ENCODE results near the gene CHST12.

Gene CHST12

DNA sequence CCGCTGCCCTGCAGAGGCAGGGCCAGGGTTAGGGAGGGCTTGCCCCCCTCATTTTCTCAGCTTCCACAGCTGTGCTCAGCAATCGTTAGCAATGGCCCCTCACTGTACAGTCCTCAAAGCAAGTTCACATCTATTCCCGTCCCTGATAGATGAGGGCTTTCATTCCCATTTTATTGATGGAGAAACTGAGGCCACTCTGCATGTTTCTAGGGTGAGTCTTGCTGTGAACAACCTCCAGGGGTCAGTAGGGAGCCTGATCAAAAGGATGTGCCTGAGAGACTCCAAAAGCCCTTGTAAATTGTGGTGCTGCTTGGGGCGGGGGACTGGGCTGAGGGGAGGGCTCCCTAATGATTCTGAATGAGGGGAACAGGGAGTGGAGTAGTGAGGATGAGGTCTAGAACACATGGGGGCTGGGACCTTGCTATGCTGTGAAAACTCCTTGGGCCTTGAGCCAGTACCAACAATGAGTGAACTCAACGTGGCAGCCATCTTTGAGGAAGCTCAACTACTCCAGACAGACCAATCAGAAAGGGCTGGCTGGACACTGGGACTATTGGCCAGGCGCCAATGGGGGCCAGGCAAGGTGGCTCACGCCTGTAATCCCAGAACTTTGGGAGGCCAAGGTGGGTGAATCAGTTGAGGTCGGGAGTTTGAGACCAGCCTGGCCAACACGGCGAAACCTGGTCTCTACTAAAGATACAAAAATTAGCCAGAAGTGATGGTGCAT, 79.5 kb downstream of the CHST12 start:
- no peak for DNase-seq

DNA sequence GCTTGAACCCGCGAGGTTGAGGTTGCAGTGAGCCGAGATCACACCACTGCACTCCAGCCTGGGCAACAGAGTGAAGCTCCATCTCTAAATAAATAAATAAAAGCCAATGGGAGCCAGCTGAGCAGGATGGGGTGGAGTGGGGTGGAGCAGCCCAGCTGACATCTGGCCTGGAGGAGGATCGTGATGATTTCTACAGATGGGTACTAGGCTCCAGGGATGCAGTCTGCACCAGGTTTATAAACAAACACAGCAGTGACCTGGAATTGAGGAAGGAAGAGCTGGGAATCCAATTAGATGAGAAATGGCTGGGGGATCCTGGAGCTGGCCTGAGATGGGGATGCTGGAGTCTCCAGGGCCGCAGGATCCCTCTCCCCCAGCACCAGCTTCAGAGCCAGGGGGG, 80.1 kb downstream of the CHST12 start:
- no peak for DNase-seq

DNA sequence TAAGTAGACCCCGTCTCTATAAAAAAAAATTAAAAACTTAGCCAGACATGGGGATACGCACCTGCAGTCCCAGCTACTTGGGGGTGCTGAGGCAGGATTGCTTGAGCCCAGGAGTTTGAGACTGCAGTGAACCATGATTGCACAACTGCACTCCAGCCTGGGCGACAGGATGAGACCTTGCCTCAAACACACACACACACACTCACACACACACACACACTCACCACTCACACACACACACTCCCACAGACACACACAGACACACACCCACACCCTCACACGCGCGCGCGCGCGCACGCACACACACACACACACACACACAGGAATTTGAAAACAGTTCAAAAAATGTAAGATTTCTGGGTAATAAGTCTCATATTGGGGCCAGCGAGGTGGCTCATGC, 81.5 kb downstream of the CHST12 start:
- no peak for DNase-seq

DNA sequence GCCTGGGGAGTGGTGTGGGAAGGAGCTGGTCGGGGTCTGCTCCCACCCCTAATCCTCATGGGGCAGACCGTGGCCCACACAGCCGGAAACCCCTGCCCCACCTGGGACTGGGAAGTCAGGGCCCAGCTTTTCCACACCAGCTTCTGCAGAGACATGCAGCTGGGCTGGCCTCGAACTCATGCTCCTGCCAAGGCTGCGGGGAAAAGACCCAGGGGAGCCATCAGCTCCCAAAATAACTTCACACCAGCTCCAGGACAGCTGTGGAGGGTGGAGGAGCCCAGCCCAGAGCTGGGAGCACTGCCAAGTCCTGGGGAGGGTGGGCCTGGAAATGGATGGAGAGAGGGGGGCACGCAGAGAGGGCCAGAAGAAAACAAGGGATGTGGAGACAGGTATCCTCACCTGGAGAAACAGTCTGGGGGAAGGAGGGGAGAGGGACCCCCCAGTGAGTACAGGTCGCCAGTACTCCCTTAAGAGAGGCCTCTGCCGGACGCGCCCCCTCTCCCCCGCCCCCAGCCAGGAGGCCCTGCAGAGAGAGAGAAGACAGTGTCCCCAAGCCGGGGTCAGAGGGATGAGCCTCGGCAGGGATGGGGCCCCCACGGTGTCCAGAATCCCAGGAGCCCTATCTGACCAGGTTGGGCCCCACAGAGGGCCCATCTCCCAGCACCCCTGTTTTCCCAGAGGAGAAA, 84.3 kb downstream of the CHST12 start:
- DNase-seq, result no peak

DNA sequence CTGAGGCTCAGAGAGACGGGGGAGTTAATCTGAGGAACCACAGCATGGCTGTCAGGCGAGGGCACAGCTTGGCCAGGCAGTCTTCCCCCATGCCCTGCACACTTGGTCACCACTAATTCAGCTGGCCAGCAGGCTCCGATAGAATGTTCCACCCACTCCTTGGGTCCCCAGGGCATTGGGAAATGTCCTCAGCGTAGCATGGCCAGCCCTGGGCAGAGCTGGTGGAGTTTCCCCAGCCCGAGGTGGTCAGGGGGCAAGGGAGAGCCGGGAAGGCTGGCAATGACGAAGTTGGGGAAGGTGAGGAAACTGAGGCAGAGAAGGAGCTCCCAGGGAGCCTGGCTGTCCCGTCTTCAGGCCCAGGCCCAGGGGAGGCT, 84.8 kb downstream of the CHST12 start:
- DNase-seq, result no peak

DNA sequence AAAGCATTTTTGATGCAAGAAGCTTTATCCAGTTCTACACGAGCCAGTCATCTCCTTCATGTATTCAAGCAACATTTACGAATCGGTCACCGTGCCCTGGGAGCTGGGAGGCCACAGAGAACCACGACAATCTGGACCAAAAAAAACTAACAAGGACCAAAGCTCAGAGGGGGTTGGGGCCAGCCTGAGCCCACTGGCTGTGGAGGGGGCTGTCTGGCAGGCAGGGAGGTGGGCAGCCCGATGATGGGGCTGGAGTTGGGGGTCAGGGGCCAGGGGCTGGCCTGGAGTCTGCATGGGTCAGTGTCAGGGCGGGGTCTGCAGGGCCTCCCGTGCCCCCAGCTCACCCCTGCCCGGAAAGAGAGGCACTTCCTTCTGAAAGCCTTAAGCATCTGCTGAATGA, 85.3 kb downstream of the CHST12 start:
- DNase-seq, result no peak

DNA sequence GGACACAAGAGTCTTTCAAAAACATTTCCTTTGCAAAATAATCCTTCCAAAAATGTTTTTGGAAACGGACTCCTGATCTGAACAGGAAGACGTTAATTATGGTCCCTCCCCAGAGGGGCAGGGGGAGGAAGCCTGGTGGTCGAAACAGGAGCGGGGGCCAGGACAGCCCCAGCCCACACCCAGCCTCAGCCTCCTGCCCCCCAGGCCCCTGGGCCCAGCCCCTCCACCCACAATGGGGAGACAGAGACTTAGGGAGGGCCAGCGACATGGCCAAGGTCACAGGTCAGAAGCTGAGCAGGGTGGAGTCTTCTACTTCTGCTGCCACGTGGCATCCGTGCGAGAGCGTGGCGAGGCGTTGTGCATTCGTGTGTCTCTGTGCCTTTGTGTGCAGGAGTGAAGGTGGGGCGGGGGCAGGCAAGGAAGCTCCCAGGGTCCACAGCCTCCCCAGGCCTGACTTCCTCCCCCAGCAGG, 86.8 kb downstream of the CHST12 start:
- DNase-seq, result no peak

DNA sequence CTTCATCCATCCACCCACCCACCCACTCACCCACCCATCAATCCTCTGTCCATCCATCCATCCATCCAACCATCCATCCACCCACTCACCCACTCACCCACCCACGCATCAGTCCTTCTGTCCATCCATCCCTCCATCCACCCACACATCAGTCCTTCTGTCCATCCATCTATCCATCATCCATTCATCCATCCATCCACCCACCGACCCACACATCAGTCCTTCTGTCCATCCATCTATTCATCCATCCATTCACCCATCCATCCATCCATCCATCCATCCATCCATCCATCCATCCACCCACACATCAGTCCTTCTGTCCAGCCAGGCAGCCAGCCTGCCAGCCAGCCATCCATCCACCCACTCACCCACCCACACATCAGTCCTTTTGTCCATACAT, 88.6 kb downstream of the CHST12 start:
- no peak for DNase-seq

DNA sequence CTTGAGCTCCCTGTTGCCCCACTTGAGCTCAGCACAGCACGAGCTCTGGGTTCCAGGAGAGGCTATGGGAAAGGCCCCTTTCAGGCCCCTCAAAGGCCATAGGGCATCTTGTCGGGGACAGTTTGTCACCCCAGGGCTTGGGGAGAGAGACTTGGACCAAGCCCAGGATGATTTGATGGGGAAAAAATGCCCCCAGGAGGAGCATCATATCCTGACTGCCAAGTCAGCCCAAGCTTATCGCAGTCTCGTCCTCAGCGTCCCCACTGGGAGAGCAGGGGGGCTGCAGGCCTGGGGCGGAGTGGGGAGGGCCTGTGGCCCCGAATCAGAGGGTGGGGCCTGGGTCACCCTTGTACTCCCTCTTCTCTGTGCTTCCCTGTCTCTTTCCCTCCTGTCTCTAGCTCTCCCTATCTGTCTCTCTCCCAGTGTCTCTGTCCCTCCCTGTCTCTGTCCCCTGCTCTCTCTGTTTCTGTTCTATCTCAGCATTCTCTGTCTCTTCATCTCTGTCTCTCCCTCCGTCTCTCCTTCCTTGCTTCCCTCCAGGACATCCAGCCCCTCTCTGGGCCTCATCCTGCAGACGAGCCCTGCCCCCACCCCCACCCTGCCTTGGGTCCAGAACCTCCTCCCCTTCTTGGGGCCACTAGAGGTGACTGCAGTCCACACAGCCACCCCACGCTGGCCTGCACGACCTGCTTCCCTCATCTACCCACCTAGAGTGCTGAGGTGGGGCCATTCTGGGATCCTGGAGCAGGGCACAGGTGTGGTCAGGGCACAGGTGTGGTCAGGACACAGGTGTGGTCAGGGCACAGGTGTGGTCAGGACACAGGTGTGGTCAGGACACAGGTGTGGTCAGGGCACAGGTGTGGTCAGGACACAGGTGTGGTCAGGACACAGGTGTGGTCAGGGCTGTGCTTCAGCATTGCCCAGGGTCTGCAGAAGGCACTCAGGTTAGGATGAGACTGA, 90.1 kb downstream of the CHST12 start:
- no peak for DNase-seq

DNA sequence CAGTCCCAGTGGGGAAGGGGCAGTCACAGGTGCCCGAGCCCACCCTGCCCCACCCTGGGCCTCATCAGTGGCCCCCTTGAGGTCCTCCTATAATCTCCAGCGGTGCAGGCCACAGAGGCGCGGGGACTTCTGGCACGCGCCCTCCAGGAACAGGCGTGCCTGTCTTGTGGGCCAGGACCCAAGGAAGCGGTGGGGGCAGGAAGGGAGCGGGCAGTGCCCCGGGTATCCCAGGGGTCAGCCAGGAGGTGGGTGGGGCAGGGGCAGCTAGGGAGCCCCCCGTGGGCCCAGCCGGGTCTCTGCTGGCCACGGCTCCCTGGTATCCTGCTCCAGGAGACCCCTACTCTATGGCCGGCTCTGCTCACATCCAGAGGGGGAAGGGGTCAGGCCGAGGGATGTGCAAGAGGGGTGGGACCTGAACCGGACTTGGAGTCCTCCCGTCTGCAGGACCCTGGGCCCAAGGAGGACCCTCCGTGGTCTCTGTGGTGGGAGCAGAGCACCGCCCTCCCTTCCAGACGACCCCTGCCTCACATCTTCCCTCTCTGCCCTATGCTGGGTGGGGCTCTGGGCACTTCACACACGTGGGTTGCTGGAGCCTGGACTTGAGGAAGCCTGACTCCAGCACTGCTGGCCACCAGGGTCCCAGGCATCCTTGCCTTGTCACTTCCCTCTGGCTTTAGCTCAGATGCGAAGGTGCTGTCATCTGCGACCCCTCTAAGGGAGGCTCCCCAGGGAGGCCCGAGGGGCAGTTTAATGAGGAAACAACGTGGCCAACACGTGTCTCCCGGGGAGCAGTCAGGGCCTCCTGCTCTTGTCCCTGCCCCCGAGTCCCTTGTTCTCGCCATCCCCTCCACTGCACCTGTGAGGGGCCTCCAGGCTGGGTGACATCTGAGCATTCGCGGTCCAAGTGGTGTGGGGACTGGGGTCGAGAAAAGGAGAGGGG, 91.0 kb downstream of the CHST12 start:
- no peak for DNase-seq

DNA sequence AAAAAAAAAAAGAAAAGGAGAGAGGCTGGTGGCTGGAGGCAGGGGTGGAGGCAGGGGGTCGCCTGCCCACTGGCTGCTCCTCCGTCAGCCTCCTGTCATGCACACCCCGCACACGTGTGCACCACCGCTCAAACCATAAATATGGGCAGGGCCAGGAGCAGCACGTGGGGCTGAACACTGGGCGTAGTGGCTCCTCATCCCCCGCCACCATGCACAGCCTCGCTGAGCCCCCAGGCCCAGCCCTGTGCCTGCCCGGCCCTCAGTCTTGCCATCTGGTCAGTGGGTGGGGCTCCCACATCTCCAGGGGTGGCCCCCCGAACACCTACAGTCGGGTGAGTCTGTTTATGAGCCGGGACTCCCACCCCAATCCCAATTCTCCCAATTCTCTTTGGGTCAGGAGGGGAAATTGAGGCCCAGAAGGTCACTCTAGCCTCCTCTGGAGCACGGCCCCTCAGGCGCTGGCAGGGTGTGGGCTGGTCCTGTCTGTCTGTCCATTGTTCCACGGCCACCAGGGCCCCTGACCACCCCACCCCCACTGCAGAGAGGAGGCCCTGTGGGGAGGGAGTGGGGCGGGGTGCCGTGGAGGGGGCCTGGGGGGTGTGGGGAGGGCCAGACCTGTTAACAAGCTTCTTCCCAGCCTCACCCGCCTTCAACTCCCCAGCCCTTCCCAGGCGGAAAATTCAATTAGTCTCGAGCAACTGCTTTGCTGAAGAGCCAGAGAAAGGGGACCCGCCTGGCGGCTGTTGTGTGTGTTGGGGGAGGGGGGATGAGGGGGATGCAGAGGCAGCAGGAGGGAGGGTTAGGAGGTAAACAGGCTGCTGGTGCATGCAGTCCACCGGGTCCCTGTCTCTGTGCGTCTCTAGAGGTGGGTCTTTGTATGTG, 92.2 kb downstream of the CHST12 start:
- DNase-seq, result no peak

DNA sequence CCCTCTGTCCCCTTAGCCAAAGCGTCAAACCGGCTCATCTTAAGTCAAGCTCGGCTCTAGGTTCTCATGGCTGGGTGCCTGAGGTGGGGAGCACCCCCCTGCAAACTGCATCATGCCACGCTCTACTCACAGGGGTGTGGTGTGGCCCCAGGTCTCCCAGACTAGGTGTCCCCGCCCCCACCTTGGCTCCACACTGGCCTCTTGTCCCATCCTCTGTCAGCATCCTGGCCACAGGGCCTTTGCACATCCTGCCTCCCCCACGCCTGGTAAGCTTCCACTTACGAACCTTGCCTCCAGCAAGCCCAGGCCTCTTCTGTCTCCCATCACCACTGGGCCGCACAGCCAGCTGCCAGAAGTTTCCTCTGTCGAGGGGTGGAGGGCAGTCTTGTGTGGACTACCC, 93.0 kb downstream of the CHST12 start:
- DNase-seq, result no peak

DNA sequence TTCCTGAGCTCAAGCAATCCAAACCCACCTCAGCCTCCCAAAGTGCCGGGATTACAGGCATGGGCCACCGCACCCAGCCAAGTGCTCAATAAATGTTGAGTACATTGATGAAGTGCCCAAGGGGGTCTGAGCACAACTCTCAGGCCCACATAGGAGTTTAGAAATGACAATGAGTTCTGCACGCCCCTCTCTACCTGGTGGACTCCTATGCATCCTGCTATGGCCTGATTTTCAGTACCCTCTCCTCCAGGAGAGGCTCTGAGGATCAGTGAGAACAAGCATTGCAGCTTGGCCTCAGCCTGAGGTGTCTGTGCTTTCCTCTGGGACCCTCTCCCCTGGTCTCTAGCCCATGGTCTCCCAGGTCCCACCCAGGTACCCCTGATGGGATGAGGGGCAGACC, 93.7 kb downstream of the CHST12 start:
- no peak for DNase-seq

DNA sequence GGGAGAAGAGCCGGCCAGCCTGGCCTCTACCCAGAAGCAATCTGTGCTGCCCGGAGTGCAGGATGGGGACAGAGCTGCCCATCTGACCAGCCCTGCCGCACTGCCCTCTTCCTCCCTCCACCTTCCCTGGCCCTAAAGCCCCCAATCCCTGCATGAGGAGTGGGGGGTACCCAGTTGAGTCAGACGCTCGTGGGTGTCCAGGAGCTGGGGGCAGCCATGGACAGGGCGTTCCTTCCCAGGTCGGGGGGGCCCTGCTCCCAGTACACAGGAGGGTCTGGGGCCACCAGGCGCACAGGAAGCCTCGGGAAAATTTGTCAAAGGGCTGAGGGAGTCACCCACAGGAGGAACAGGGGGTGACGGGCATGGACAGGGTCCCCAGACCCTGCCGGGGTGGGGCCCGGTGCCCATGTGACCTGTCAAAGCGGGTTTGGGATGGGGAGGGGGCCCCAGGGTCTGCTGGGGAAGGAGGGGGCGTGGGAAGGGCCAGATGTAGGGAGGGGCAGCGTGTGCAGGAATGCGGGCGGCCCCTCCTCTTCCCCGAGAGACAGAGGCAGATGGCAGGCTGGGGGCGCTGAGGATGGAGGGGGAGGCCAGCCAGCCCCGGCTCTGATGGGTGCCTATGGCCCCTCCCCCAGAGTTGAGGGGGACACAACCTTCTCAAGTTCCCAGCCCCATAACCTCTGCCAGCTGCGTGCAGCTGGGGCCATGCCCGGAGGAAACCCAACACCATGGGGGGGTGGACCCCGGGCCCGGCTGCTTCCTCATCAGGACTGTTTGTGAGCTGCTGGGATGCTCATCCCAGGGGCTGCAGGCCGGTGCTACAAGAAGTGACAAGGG, 94.3 kb downstream of the CHST12 start:
- DNase-seq, result no peak
